COLO668 (cell line): ENCODE data around the gene IL27RA.

Source experiments
- DNase-seq: peaks from one replicate; lab custom pipeline; 2025; ENCODE audit not compliant: unreplicated experiment; lab: John Stamatoyannopoulos, UW

Gene IL27RA

DNA sequence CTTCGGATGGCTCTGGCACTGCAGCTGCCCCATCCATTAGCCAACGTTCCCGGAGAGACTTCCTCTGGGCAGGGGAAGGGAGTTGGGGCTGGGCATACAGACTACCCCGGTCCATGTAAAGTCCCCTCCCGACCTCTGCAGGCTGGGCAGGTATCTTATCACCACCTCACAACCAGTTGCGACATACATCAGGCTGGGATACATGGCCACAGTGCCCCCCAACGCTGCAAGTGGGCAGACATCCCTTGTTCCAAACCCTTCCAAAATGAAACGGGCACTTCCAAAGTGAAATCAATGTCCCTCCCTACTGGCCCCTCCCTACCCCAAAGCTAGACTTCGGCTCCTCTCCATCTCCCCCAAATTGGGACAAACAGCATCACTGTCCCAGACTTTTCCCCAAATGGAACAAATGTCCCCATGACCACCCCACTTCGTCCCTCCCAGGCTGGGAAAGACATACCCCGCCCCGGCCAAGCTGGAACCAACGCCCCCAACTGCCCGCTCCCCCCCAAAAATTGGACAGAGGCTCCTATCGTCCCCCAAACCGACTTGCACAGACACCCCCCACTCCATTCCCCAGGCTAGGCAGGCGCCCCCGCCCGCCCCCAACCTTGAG is 25.3 kb downstream of the IL27RA start:
- no peak for DNase-seq

DNA sequence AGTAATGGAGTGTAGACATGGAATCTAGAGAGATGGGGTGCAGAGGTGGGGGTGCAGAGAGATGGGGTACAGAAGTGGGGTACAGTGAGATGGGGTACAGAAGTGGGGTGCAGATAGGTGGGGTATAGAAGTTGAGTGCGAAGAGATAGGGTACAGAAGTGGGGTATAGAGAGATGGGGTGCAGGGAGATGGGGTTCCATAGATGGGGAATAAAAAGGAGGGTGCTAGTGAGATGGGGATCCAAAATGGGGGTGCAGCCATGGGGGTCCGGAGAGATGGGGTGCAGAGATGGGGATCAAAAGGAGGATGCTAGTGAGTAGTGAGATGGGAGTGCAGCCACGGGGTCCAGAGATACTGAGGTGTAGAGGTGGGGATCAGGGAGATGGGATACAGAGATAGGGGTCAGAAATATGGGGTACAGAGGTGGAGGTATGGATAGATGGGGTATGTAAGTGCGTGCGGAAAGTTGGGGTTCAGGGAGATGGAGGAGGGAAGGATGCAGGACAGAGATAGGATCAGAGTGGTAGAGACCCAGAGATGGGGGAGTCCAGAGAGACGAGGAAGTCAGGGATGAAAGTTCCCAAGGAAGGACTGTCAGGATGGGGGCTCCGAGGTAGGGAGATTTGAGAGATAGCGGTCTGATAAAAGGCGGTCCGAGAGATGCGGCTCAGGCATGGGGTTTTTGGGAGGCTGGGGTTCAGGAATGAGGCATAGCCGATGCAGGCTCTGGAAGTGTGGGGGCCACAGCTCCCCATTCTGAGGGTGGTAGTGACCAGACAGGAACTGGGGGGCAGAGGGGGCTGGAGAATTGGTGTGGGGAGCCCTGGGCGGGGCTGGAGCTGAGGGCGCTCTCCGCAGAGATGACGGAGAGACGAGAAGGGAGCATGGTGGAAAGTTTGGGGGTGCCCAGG is 26.9 kb downstream of the IL27RA start:
- no peak for DNase-seq

DNA sequence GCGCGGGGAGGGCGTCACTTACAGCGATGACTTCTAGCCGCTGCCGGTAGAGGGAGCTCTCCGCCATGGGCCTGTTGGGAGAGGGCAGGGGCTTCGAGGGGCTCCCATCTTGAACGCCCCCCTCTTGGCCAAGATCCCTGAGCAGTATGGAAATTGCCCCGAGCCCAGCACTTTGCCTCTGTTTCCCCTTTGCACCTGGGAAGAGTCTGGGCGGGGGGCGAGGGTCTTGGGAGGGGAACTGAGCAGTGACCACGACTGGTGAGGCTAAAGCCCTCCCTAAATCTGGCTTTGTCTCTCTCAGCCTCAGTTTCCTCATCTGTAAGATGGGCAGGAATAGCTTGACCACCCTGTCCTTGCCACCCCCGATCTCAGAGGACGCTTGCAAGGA is 27.5 kb downstream of the IL27RA start:
- DNase-seq: peak; percentile 11

DNA sequence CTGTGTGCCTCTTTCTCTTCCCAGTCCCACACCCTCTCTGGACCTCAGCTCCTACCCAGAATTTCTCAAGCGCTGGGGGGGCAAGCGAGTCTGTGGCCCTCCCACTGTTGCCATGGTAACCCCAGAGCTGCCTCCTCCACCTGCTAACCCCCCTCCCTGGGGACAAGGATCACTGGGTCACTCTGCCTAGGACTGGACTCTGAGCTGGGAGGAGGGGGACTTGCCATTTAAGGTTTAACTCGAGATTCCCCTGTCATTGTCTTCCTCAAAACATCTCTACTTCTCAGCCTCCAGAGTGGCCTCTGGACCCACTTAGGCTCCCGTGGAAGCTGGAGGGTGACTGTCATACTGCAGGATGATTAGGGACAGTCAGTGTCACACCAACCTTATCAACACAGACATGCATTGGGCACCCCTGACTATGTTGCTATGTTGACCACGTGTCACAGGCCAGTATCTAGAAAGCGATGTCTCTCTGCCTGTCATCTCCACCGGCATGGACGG is 28.1 kb downstream of the IL27RA start:
- DNase-seq: no peak

DNA sequence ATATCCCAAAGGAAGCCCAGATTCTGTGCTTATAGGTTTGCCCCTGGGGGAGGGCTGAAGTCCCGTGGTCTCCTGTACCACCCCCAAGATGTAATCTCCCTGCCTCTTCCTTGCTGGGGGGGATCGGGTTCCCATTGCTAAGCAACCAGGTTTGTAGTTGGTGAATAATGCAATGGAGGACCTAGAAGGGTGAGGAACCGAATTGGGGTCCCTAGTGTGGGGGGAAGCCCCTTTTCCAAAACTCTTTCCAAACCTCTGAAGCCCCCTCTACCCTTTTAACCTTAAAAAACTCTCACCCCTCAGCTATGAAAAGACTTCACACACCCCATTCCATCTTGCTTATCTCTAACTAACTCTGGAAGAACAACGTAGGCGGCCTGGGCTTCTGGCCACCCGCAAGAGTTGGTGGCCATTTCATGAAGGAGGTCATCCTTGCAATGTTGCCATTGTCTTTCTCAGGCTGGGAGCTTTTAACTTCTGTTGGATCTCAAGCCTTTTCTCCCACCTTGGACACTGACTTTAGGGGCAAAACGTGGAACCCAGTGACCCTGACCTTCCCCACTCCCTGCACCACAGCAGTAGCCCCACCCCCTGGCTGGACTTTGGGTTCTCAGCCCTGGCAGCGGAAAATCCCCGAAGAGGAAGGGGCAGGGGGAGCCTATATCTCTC is 29.7 kb downstream of the IL27RA start:
- no peak for DNase-seq

DNA sequence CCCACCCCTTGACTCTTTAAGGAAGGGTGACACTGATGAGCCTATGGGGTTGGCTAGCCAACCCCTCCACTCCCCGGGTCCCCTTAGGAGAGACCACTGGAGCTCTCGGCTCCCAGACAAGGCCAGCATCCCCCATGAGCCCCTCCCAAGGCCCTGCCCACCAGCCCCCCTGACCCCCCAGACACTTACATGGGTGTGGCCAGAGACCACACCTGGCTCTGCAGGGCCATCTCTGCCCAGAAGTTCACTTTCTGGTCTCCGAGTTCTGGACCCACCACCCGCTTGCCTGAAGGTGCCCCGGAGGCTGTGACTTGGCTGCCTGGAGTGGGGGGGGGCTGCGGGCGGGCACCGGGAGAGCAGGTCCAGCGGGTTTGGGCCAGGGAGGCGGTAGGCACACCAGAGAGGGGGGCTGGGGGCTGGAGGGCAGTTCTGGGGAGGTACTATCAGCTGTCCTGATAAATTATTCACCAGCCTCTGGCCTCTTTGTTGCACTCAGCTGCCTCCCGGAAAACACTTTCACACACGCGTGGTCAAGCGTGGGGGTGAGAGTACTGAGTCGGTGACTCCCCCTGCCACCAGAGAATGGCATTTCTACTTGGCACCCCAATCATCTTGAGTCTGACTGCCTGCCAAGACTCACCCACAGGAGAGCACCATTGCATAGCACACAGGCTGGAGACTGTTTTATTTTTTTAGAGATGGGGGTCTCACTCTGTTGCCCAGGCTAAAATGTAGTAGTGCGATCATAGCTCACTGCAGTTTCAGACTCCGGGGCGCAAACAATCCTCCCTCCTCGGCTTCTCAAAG is 30.4 kb downstream of the IL27RA start, which contains the start of gene PALM3:
PALM3 (minus strand) TSS at position 326 of the 807 bp plus-strand sequence; CDS start at position 230, 96 bp downstream.
- DNase-seq: peak; percentile 22

DNA sequence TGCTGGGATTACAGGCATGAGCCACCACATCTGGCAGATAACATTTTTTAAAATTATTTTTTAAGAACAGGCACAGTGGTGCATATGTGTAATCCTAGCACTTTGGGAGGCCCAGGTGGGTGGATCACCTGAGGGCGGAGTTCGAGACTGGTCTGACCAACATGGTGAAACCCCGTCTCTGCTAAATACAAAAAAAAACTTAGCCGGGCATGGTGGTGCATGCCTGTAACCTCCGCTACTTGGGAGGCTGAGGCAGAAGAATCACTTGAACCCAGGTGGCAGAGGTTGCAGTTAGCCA is 30.9 kb downstream of the IL27RA start:
- DNase-seq: no peak

DNA sequence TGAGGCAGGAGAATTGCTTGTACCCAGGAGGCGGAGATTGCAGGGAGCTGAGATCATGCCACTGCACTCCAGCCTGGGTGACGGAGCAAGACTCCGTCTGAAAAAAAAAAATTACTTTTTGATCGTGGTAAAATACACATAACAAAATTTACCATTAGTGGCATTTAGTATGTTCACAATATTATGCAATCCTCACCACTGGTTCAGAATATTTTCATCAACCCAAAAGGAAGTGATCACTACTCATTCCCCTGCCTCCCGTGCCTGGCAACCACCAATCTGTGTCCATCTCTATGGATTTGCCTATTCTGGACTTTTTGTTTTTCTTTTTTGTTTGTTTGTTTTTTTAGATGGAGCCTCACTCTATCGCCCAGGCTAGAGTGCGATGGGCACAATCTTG is 31.5 kb downstream of the IL27RA start:
- DNase-seq: no peak

DNA sequence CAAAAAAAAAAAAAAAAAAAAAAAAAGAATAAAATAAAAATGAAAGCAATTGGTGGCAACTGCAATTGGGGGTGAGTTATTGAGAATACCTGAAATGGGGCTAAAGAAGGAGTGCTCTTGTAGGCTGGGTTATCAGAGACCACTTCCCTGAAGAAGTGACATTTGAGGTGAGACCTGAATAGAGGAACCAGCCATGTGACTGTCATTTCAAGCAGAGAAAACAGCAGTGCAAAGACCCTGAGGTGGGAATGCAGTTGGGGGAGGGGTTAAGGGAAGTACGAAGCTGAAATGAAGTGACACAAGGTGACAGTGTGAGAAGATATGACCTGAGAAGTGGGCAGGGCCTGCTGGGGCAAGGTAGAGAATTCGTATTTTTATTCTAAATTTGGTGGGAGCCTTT is 34.6 kb downstream of the IL27RA start:
- DNase-seq: no peak

DNA sequence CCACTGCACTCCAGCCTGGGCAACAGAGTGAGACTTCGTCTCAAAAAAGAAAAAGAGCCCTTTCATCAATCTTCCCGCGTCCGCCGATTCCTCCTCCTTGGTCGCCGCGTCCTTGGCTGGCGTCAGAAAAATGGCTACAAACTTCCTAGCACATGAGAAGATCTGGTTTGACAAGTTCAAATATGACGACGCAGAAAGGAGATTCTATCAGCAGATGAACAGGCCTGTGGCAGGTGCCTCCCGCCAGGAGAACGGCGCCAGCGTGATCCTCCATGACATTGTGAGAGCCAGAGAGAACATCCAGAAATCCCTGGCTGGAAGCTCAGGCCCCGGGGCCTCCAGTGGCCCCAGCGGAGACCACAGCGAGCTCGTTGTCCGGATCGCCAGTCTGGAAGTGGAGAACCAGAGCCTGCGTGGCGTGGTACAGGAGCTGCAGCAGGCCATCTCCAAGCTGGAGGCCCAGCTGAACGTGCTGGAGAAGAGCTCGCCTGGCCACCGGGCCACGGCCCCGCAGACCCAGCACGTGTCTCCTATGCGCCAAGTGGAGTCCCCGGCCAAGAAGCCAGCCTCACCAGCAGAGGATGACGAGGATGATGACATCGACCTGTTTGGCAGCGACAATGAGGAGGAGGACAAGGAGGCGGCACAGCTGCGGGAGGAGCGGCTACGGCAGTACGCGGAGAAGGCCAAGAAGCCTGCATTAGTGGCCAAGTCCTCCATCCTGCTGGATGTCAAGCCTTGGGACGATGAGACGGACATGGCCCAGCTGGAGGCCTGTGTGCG is 38.9 kb downstream of the IL27RA start:
- DNase-seq: no peak

DNA sequence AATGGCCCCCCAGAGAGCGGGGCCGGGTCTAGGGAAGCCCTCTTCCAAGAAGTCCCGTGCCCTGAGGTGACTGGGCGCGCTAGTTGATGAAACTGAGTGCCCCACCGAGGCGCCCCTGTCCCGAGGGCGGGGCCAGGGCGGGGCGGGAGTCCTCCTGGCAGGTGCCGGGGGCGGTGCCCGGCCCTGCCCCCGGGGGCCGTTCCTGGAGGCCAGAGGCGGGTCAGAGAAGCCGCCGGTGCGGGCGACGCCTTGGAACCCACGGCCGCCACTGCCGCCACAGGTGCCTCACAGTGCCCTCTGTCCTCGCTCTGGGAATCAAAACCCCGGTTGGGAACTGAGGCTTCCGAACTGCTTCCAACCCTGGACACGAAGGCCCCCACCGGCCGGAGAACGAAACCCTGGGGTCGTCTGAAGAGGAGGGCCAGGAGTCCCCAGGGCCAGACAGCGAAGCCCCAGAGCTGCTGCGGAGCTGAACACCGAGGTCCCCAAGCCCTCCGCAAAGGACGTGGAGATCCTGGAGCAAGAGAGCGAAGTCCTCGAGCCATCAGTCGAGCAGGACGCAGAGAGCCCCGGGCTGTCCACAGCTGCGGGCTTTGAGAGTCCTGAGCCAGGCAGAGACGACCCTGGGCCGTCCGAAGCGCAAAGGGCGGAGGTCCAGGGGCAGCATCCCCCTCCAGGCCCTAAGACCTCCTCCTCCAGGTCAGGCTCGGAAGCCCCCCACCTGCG is 41.1 kb downstream of the IL27RA start, which contains the start of gene MISP3:
MISP3 (plus strand) TSS at position 252 of the 726 bp plus-strand sequence. CDS start 524 bp downstream, outside the sequence.
- peak; percentile 74 for DNase-seq

DNA sequence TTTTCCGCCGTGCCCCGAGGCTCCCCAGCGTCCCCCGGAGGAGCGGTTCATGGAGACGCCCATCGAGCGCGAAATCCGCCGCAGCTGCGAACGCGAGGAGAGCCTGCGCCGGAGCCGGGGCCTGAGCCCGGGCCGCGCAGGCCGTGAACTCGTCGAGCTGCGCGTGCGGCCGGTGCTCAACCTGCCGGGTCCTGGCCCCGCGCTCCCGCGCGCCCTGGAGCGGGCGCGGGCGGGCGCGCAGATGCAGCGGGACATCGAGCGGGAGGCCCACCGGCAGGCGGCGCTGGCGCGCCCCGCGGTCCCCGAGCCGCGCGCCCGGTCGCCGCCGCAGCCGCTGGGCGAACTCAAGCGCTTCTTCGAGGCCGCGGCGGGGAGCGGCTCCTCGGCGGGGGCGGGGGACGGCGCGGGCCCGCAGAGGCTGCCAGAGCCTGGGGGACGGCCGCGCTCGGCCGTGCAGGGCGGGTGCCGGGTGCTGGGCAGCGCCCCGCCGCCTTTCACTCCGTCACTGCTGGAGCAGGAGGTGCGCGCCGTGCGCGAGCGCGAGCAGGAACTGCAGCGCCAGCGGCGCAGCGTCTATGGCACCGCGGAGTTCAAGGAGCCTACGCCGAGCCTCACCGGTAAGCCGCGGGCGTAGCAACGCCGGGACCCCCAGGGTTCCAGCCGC is 41.8 kb downstream of the IL27RA start:
- DNase-seq: peak; percentile 92

DNA sequence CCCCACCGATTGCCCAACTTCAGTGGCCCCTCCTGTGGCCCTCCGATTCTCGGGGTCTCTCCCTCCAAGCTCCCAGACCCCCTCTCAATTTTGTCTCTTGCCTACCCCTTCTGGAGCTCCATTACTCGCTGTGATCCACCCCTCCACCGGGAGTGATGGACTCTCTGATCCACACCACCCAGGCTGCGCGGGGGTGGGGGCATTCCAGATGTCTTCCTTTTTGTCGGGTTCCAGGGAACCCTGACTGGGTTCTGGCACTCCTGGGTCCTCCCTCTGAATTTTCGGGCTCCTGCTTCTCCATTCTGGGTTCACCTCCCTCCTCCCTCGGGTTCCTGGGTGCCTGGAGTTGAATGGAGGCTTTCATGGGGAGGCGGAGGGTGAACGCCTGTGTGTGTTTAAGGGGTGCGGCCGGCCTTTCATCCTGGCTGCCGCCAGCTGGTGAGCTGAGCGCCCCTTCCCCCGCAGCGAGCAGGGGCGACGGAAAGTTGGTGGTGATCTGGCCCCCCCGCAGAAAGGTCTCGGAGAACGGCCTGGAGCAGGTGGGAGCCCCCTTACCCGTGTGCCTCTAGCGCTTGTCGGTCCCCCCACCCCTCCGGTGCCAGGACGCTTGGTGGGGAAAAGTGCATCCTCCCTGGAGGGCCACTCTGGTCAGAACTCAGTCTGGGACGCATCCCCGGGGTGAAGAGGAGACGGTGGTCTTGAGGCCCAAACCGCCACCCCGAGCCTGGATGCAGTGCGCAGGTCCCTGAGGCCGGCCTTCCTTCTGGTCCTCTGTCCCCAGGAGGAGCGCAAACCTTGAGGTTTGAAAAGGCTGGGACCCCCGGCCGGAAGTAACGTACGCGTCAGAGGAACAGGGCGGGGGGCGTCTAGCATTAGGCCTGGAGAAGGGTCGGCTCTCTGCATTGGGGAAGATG is 42.6 kb downstream of the IL27RA start:
- peak; percentile 67 for DNase-seq

DNA sequence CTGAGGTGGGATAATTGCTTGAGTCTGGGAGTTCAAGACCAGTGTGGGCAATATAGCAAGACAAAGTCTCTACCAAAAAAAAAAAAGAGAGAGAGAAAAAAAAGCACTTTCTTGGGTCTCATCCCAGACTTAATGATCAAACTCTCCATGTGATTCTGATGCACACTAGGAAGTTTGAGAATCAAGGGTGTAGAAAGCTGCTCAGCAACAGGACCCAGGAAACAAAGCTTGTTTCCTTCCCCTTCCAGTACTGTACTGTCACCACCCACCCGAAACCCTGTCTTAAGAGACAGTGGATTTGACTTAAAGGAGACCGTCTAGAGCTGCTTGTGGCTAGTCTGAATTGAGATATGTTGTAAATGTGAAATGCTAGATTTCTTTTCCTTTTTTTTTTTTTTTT is 46.8 kb downstream of the IL27RA start:
- no peak for DNase-seq

DNA sequence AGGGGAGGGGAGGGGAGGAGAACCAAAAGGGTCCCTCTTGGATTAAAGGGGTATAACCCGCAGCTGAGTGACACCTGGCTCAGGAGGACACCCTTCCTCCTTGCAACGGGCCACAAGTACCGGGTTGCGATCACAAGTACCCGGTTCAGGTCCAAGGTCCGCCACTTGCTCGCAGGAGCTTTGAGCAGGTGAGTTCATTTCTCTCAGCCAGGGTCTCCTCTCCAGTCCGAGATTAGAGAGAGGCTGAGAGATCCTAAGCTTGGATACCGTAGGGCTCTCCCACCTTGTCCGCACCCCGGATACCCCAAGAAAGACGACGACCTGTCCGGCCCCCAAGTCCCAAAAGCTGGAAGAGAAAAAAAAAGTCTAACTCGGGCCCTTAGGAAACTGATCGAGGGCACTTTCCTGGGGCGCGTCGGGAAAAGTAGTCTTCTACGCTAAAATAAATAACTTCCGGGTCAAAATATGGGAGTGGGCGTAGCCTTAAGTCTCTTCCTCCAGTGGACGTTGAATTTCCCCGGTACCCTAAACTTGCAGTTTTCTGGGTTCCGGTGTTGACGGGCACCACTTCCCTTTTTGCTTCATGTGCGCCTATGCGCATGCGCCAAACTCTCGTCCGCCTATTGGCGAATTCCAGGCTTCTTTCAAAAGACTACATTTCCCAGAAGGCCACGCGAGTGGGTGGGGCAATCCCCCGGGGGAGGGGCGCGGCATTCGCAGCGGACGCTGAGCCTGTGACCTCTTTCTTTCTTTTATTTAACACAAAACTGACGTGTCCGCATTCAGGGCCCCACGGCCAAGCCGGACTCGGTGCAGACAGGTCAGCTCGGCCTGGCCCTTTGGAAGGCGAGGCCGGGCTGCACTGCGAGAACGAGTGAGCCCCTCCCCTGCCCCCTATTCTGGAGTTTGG is 49.6 kb downstream of the IL27RA start:
- DNase-seq: peak; percentile 96

DNA sequence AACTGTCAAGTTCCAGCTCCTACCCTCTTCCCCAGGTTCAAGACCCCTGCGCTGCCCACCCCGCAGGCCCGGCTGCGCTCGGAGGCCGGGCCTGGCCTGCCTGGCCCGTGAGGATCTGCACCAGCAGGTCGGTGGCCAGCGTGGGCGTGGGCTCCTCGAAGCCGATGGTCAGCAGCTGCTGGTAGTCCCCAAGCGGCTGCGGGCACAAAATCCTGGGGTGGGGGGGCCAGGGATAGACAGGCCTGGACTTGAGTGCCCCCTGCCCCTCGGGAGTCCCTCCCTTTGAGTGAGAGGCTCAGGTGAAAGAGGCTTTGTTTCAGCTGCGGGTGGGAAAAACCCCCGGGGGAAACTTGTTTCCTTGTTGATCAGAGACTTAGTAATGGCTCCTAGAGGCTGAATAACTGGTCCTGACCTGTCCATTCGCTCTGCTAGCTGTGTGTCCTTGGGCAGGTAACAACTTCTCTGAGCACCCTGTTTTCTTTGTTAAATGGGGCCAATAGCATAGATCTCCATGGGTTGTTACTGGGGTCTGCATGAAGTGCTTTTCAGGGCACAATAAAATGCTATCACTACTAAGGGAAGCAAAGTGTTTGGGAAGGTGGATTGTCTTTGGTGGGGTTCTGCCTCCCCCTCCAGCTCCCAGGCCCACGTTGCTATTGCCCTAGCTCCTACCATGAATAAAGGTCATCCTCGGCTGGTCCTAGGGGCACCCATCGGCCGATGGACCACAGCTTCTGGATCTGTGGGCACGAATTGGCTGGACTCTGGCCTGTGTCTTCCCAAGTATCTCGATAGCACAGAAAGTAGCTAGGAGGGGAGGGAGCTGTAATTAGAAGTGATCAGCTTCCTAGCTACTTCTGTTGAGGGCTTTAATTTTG is 50.5 kb downstream of the IL27RA start:
- peak; percentile 18 for DNase-seq
